ENCODE results near the gene FOXE1.

FOXE1 gene

GRCh38 chr9:97850746-97851445, 2.1 kb upstream of the FOXE1 start:
- Histone ChIP-seq H3K27ac (ENCODE audit: poor library complexity, severe bottlenecking) (no peak overlapping the region), H3K9me3 (ENCODE audit: severe bottlenecking) (no peaks in the 10 kb centered on the region), H3K27me3 (ENCODE audit: insufficient read depth, poor library complexity, severe bottlenecking) (peaks cover 45% of the 10 kb centered on the region), H3K36me3 (ENCODE audit: low read depth) (no peaks in the 10 kb centered on the region), H3K4me1 (ENCODE audit: insufficient read depth, poor library complexity, severe bottlenecking) (no peaks in the 10 kb centered on the region), H3K4me3 (ENCODE audit: severe bottlenecking) (no peak overlapping the region)
- TF ChIP-seq, protein P1, sequence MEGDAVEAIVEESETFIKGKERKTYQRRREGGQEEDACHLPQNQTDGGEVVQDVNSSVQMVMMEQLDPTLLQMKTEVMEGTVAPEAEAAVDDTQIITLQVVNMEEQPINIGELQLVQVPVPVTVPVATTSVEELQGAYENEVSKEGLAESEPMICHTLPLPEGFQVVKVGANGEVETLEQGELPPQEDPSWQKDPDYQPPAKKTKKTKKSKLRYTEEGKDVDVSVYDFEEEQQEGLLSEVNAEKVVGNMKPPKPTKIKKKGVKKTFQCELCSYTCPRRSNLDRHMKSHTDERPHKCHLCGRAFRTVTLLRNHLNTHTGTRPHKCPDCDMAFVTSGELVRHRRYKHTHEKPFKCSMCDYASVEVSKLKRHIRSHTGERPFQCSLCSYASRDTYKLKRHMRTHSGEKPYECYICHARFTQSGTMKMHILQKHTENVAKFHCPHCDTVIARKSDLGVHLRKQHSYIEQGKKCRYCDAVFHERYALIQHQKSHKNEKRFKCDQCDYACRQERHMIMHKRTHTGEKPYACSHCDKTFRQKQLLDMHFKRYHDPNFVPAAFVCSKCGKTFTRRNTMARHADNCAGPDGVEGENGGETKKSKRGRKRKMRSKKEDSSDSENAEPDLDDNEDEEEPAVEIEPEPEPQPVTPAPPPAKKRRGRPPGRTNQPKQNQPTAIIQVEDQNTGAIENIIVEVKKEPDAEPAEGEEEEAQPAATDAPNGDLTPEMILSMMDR (IDR thresholded peaks at IDR 0.05; ENCODE audit: poor library complexity, severe bottlenecking) = no peak
- no peak for DNase-seq (ENCODE audit: low spot score)
- ATAC-seq (ENCODE audit: low read depth) = no peak

DNA sequence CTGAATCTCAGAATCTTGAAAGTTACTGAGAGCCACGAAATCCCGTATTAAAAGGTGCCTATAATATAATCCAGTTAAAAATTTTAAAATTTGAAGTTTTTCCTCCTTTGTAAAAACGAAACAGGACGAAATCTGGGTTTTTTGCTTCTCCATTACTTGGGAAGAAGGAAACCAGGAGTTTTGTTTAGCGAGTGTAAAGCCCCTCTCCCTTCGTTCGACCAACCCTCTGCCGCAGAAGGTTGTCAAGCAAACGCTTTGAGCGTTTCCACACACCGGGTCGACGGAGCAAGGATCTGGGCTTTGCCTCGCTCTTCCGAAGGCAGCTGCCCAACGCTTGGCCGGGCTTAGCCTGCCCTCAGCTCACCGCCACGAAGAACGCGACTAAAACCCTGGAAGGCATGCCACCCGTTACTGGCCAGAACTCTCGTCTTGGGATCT, 1.6 kb upstream of the FOXE1 start:
- no peak for DNase-seq (ENCODE audit: low spot score)
- Histone ChIP-seq H3K4me1 (ENCODE audit: insufficient read depth, poor library complexity, severe bottlenecking) (no peaks in the 10 kb centered on the region), H3K27ac (ENCODE audit: poor library complexity, severe bottlenecking) (no peak overlapping the region), H3K27me3 (ENCODE audit: insufficient read depth, poor library complexity, severe bottlenecking) (peaks cover 45% of the 10 kb centered on the region), H3K9me3 (ENCODE audit: severe bottlenecking) (no peaks in the 10 kb centered on the region), H3K36me3 (ENCODE audit: low read depth) (no peaks in the 10 kb centered on the region), H3K4me3 (ENCODE audit: severe bottlenecking) (no peak overlapping the region)
- TF ChIP-seq, protein P1 (IDR thresholded peaks at IDR 0.05; ENCODE audit: poor library complexity, severe bottlenecking) = no peak
- ATAC-seq (ENCODE audit: low read depth) = no peak

GRCh38 chr9:97852001-97852398, 1.0 kb upstream of the FOXE1 start:
- H3K27me3 ChIP-seq (ENCODE audit: insufficient read depth, poor library complexity, severe bottlenecking) = peaks cover 41% of the 10 kb centered on the region
- H3K9me3 ChIP-seq (ENCODE audit: severe bottlenecking) = no peaks in the 10 kb centered on the region
- no peak overlapping the region for H3K27ac ChIP-seq (ENCODE audit: poor library complexity, severe bottlenecking)
- TF ChIP-seq, protein P1 (IDR thresholded peaks at IDR 0.05; ENCODE audit: poor library complexity, severe bottlenecking) = no peak
- no peak for ATAC-seq (ENCODE audit: low read depth)
- no peaks in the 10 kb centered on the region for H3K4me1 ChIP-seq (ENCODE audit: insufficient read depth, poor library complexity, severe bottlenecking)
- no peaks in the 10 kb centered on the region for H3K36me3 ChIP-seq (ENCODE audit: low read depth)
- DNase-seq (ENCODE audit: low spot score) = no peak
- no peak overlapping the region for H3K4me3 ChIP-seq (ENCODE audit: severe bottlenecking)

DNA sequence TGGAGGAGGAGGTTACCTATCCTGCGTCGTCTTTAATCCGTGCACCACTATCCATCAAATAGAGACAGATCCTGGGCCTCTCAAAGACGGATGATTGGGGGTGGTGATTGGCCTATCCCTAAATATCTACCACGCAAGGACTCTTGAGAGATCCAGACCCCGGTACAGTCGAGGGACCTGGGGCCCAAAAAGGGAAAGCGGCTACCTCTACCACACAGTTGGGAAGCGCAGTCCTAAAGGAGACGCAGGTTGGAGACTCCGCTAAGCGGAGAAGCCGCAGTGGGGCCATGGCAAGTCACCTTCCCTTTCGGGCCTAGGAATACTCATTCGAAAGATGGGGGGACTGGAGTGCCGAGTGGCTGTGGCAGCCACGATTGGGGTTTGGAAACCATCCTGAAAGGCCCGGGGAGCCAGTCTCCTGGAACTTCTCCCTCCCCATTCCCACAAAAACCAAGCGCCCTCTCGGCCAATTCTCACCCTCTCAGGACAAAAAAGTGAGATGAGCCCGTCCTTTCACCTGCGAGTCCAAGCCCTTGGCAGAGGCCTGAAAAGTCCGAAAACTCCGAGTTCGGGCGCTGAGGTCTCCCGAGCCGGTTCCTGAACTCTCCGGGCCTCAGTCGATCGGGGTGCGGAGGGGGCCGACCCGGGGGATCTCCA, 499 bp upstream of the FOXE1 start:
- Histone ChIP-seq H3K27ac (ENCODE audit: poor library complexity, severe bottlenecking) (no peak overlapping the region), H3K27me3 (ENCODE audit: insufficient read depth, poor library complexity, severe bottlenecking) (peaks cover 36% of the 10 kb centered on the region), H3K4me3 (ENCODE audit: severe bottlenecking) (peak overlapping the region; percentile 49), H3K9me3 (ENCODE audit: severe bottlenecking) (no peaks in the 10 kb centered on the region), H3K4me1 (ENCODE audit: insufficient read depth, poor library complexity, severe bottlenecking) (no peaks in the 10 kb centered on the region), H3K36me3 (ENCODE audit: low read depth) (no peaks in the 10 kb centered on the region)
- no peak for DNase-seq (ENCODE audit: low spot score)
- TF ChIP-seq, protein P1 (IDR thresholded peaks at IDR 0.05; ENCODE audit: poor library complexity, severe bottlenecking) = no peak
- no peak; the same call in 2 of the 3 replicates for ATAC-seq (ENCODE audit: low read depth)
